Upper lobe of left lung (tissue), 4 donors: ENCODE results near the gene POLDIP3.

Source experiments
- POLR2AphosphoS5 ChIP-seq, 2 donors: sonication (generic); formaldehyde crosslinking; IDR thresholded peaks; one replicate each; pipeline ENCODE4 v1.5.1; 2017; ENCODE audit warnings: antibody characterized with exemption in 2 of 2
- TF ChIP-seq, protein P1 (sequence below), 6 experiments: fragments of 450-650 bp in 4 of 6; fragments of 200-600 bp in 2 of 6; sonication (generic) in 2 of 6; IDR thresholded peaks; one replicate each; pipeline ENCODE4 v1.5.1; 2016 to 2019; ENCODE audit warnings: antibody characterized with exemption in 6 of 6

DNA sequence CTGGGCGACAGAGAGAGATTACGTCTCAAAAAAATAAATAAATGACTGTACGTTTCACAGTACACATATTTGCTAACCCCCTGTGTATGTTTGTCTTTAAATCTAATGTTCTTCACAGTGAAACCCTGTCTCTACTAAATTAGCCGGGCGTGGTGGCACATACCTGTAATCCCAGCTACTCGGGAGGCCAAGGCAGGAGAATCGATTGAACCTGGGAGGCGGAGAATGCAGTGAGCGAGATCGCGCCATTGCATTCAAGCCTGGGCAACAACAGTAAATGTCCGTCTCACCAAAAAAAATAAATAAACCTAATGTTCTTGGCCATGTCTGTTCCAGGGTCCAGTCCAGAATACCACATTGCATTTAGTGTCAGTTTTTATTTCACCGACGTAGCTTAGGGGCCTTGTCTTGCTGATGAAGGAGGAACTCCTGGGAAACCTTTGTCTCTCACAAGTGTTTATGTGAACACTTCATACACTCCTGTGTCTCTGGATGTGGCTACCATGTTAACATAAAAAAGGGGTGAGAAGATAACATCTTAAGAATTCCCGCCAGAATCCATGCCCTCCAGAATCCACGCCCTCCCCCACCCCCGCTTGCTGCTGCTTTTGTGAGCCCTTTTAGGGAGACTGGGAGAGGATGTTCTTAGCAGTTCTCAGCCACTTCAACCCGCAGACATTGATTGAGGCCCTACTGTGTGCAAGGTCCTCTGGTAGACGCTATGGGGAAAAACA is 65.9 kb downstream of the POLDIP3 start:
- TF ChIP-seq, protein P1, sequence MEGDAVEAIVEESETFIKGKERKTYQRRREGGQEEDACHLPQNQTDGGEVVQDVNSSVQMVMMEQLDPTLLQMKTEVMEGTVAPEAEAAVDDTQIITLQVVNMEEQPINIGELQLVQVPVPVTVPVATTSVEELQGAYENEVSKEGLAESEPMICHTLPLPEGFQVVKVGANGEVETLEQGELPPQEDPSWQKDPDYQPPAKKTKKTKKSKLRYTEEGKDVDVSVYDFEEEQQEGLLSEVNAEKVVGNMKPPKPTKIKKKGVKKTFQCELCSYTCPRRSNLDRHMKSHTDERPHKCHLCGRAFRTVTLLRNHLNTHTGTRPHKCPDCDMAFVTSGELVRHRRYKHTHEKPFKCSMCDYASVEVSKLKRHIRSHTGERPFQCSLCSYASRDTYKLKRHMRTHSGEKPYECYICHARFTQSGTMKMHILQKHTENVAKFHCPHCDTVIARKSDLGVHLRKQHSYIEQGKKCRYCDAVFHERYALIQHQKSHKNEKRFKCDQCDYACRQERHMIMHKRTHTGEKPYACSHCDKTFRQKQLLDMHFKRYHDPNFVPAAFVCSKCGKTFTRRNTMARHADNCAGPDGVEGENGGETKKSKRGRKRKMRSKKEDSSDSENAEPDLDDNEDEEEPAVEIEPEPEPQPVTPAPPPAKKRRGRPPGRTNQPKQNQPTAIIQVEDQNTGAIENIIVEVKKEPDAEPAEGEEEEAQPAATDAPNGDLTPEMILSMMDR (IDR thresholded peaks at IDR 0.05) = no peak
- no peak for TF ChIP-seq POLR2AphosphoS5 (IDR thresholded peaks at IDR 0.05)
